Osteoblast (primary cell): ENCODE measurements around the gene VPS35L. TPM values are rescaled to one million over a fixed set of nuclear protein-coding genes. Genes with fewer than 3 reads are reported as not detected.

ENCODE experiments used
- DNase-seq: peaks from one replicate; pipeline ENCODE4 v3.0.0; 2011; ENCODE audit warnings: low spot score, mixed read lengths; ENCODE audit not compliant: insufficient read length; ENCODE audit errors: missing footprints
- H2AFZ ChIP-seq: 2 replicates; pipeline ENCODE4 v1.6.0; 2011; ENCODE audit warnings: mild to moderate bottlenecking, low read length
- H3K27ac ChIP-seq: 2 replicates; pipeline ENCODE4 v1.5.1; 2011; ENCODE audit warnings: mild to moderate bottlenecking, low read depth, low read length, moderate library complexity
- H3K27me3 ChIP-seq: 2 replicates; pipeline ENCODE4 v1.6.0; 2012; ENCODE audit warnings: mild to moderate bottlenecking, control low read depth, inconsistent platforms, low read length, moderate library complexity; ENCODE audit not compliant: insufficient read depth
- H3K36me3 ChIP-seq: 2 replicates; pipeline ENCODE4 v1.5.1; 2011; ENCODE audit warnings: mild to moderate bottlenecking, low read length, control low read depth, moderate library complexity; ENCODE audit not compliant: insufficient read depth
- H3K4me1 ChIP-seq: 2 replicates; pipeline ENCODE4 v1.5.1; 2011; ENCODE audit warnings: mild to moderate bottlenecking, low read length, control low read depth, moderate library complexity; ENCODE audit not compliant: insufficient read depth
- H3K4me2 ChIP-seq: 2 replicates; pipeline ENCODE4 v1.6.0; 2011; ENCODE audit warnings: mild to moderate bottlenecking, low read length; ENCODE audit not compliant: insufficient read depth
- H3K4me3 ChIP-seq: fragments of 200-600 bp; sonication (generic); 3 replicates; pipeline ENCODE4 v1.5.1; 2012; ENCODE audit warnings: mild to moderate bottlenecking, low read length, inconsistent platforms; ENCODE audit not compliant: insufficient read depth
- H3K79me2 ChIP-seq: 2 replicates; pipeline ENCODE4 v1.6.0; 2012; ENCODE audit warnings: mild to moderate bottlenecking, low read length, control low read depth, inconsistent platforms; ENCODE audit not compliant: insufficient read depth
- H3K9me3 ChIP-seq: 2 replicates; pipeline ENCODE4 v1.5.1; 2011; ENCODE audit warnings: low read depth, low read length, control low read depth
- H4K20me1 ChIP-seq: 2 replicates; pipeline ENCODE4 v1.6.0; 2012; ENCODE audit warnings: mild to moderate bottlenecking, low read length, control low read depth; ENCODE audit not compliant: insufficient read depth
- CTCF ChIP-seq: IDR thresholded peaks from 2 replicates; pipeline ENCODE4 v1.5.1; 2011; ENCODE audit warnings: mild to moderate bottlenecking, low read depth, low read length, moderate library complexity; ENCODE audit errors: extremely low read depth
- total RNA-seq: library from RNA; depleted of rRNA; stranded (reverse); fragments of >200 nt; gene quantifications from 2 replicates; pipeline ENCODE4 v1.2.3, GENCODE V29; 2012

VPS35L gene
- total RNA-seq, 1 donor, result 64.8 TPM

GRCh38 chr16:19639986-19640421 lies 84.5 kb downstream of the VPS35L start:
- Histone ChIP-seq H3K36me3 (peaks cover 45% of the 10 kb centered on the region), H2AFZ (no peak overlapping the region), H4K20me1 (no peaks in the 10 kb centered on the region), H3K27me3 (no peaks in the 10 kb centered on the region), H3K27ac (no peak overlapping the region), H3K9me3 (no peaks in the 10 kb centered on the region), H3K4me1 (no peaks in the 10 kb centered on the region), H3K79me2 (no peaks in the 10 kb centered on the region), H3K4me2 (no peak overlapping the region), H3K4me3 (no peak overlapping the region)
- no peak for TF ChIP-seq CTCF
- no peak for DNase-seq

GRCh38 chr16:19642501-19642900 lies 87.0 kb downstream of the VPS35L start:
- H3K4me3 ChIP-seq, result no peak overlapping the region
- H3K36me3 ChIP-seq, result peaks cover 38% of the 10 kb centered on the region
- no peaks in the 10 kb centered on the region for H3K9me3 ChIP-seq
- H3K27me3 ChIP-seq, result no peaks in the 10 kb centered on the region
- no peak for DNase-seq
- no peak overlapping the region for H2AFZ ChIP-seq
- no peak overlapping the region for H3K27ac ChIP-seq
- no peak overlapping the region for H3K4me2 ChIP-seq
- H3K79me2 ChIP-seq, result no peaks in the 10 kb centered on the region
- no peaks in the 10 kb centered on the region for H3K4me1 ChIP-seq
- H4K20me1 ChIP-seq, result no peaks in the 10 kb centered on the region
- TF ChIP-seq CTCF, result no peak

GRCh38 chr16:19644877-19645276 lies 89.4 kb downstream of the VPS35L start:
- no peak overlapping the region for H2AFZ ChIP-seq
- no peak overlapping the region for H3K4me2 ChIP-seq
- peak; percentile 14 for DNase-seq
- no peak overlapping the region for H3K27ac ChIP-seq
- H3K79me2 ChIP-seq, result no peaks in the 10 kb centered on the region
- no peaks in the 10 kb centered on the region for H3K27me3 ChIP-seq
- no peaks in the 10 kb centered on the region for H4K20me1 ChIP-seq
- H3K4me3 ChIP-seq, result no peak overlapping the region
- no peaks in the 10 kb centered on the region for H3K9me3 ChIP-seq
- H3K4me1 ChIP-seq, result no peaks in the 10 kb centered on the region
- no peak for TF ChIP-seq CTCF
- H3K36me3 ChIP-seq, result peaks cover 23% of the 10 kb centered on the region

GRCh38 chr16:19645557-19645981 lies 90.1 kb downstream of the VPS35L start:
- Histone ChIP-seq H3K4me1 (no peaks in the 10 kb centered on the region), H3K27ac (no peak overlapping the region), H4K20me1 (no peaks in the 10 kb centered on the region), H3K79me2 (no peaks in the 10 kb centered on the region), H3K9me3 (no peaks in the 10 kb centered on the region), H3K4me3 (no peak overlapping the region), H2AFZ (no peak overlapping the region), H3K36me3 (peaks cover 27% of the 10 kb centered on the region), H3K27me3 (no peaks in the 10 kb centered on the region), H3K4me2 (no peak overlapping the region)
- no peak for DNase-seq
- TF ChIP-seq CTCF, result no peak
